GM19324 (cell line): ENCODE data around the gene TM6SF1.
"Not testable (repeated sequence)": the region's sequence is repeated elsewhere in the genome, so short reads cannot be mapped to it uniquely, and the experiment has no call there.

ENCODE experiments used
- ATAC-seq: cut with Tn5 transposase; IDR thresholded peaks from one replicate; pipeline ENCODE4 v1.9.1; 2021; ENCODE audit warnings: mild to moderate bottlenecking, moderate library complexity; ENCODE audit not compliant: unreplicated experiment, low FRiP score

Gene TM6SF1

DNA sequence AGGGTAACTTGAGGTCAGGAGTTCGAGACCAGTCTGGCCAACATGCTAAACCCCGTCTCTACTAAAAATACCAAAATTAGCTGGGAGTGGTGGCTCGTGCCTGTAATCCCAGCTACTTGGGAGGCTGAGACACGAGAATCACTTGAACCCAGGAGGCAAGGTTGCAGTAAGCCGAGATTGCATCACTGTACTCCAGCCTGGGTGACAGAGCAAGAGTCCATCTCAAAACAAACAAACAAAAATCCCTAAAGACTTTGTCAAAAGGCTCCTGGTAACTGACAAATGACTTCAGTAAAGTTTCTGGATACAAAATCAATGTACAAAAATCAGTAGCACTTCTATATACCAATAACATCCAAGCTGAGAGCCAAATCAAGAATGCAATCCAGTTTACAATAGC lies 62.1 kb downstream of the TM6SF1 start:
- ATAC-seq = not testable (repeated sequence)

DNA sequence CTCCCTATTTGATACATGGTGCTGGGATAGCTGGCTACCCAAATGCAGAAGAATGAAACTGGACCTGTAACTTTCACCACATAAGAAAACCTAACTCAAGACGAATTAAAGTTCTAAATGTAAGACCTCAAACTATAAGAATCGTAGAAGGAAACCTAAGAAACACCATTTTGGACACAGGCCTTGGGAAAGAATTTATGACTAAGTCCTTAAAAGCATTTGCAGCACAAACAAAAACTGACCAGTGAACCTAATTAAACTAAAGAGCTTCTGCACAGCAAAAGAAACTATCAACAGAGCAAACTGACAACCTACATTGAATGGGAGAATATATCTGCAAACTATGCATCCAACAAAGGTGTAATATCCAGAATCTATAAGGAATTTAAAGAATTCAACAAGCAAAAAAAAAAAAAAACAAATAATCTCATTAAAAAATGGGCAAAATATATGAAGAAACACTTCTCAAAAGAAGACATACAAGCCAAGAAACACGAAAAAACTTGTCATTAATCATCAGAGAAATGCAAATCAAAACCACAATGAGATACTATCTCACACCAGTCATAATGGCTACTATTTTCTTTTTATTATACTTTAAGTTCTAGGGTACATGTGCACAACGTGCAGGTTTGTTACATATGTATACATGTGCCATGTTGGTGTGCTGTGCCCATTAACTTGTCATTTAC lies 63.2 kb downstream of the TM6SF1 start:
- ATAC-seq = no peak

DNA sequence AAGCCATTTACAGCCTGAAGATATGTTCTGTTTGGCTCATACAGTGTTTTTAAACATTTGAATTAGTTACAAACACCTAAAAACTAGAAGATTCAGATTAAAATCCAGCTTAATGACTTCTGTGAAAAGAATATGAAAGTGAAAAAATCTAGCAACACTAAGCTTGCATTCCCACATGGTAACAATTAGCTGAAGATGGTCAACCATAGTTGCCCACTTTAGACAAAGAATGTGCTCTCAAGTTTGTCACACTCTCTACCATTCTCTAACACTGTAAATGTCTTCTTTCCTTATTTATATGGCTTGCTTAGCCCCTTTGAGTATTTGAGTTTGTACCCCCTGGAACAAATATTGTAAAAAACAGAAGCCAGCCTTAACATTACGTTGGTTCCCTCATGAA lies 67.4 kb downstream of the TM6SF1 start:
- ATAC-seq = no peak

- ATAC-seq = no peak
Observed at GRCh38 chr15:83178390-83178789, 70.9 kb downstream of the TM6SF1 start.

DNA sequence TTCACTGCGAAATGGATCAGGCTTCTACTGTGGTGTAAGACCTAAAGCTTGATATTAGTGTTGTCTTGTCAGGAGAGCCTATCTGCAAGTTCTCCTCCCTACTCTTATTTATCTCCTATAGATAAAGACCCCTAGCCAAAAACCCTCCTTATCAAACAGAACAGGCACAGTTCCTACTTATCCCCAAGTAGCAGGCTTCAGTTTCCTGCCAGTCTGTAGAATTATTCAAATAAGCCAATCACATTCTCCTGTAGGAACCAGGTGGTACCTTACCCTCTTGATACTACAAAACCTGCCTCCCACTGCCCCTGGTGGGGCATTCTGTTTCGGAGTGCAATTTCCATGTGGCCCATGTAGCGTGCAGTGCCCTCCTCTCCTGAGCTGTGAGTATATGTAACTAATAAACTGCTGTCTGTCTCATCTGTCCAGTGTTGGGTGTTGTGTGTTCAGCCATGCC lies 71.5 kb downstream of the TM6SF1 start:
- ATAC-seq = no peak

- ATAC-seq = no peak
Observed at GRCh38 chr15:83185561-83185960, 78.1 kb downstream of the TM6SF1 start.
